ENCODE results near the gene PMIS2.
A peak's percentile ranks its signal among the peaks of the same experiment; 100 is the strongest.
"Not testable (repeated sequence)": the region's sequence is repeated elsewhere in the genome, so short reads cannot be mapped to it uniquely, and the experiment has no call there.

Gene PMIS2

DNA sequence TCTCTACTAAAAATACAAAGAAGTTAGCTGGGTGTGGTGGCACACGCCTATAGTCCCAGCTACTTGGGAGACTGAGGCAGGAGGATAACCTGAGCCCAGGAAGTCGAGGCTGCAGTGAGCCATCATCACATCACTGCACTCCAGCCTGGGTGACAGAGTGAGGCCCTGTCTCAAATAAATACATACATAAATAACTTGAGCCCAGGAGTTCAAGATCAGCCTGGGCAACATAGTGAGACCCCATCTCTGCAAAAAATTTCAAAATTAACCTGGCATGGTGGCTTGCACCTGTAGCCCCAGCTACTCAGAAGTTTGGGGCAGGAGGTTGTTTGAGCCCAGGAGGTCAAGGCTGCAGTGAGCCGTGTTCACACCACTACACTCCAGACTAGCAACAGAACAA, 9.1 kb downstream of the PMIS2 start:
- DNase-seq = not testable (repeated sequence)

DNA sequence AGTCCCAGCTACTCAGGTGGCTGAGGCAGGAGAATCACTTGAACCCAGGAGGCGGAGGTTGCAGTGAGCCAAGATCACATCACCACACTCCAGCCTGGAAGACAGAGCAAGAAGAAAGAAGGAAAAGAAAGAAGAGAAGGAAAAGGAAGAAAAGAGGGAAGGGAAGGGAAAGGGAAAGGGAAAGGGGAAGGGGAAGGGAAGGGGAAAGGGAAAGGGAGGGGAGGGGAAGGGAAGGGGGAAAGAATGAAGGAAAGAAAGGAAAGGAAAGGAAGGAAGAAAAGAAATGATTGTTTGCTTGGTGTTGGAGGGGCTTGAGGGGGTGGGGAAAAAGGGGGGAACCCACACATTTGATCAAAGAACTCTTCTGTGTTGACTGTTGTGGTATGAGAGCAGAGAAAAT, 10.0 kb downstream of the PMIS2 start:
- DNase-seq = no peak

DNA sequence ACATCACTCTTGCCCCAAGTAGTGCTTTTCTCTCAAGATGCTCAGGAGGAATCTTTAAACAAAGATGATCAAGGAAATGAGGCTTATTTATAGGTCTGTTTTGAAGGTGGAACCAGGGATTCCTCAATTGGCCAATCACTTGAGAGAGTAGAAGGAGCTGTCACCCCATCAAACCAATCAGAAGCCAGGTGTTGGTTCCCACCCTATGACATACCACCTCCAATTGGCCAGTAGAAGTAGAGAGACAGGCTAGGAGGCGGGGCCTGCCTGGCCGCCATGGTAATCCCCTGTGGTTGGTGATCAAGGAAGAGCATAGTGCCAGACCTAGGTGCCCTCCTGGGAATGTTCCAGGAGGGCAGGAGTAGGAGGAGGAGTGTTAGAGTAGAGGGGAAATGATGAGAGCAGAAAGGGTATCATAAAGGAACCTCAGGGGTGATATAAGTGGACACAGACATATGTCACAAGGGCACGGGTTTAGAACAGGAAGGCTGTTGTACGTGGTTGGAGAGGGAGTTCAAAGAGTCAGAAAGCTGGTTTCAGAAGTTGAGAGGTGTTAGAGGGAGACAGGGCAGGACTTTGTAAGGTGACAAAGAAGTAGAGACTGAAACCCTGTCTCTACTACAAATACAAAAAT, 10.5 kb downstream of the PMIS2 start:
- peak; percentile 9 for DNase-seq

DNA sequence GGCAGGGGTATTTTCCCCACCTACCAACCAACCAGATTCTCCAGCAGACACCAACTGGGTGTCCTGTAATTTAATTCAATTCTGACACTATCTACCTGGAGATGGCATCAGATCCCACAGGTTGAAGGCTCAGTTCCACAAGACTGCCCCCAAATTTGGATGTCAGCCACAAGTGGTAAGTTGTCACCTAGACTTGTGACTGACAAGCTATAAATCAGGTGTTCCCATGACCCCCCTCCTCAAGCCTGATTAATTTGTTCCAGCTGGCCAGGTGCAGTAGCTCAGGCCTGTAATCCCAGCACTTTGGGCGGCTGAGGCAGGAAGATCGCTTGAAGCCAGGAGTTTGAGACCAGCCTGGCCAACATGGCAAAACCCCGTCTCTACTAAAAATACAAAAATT, 16.0 kb downstream of the PMIS2 start:
- DNase-seq = no peak

DNA sequence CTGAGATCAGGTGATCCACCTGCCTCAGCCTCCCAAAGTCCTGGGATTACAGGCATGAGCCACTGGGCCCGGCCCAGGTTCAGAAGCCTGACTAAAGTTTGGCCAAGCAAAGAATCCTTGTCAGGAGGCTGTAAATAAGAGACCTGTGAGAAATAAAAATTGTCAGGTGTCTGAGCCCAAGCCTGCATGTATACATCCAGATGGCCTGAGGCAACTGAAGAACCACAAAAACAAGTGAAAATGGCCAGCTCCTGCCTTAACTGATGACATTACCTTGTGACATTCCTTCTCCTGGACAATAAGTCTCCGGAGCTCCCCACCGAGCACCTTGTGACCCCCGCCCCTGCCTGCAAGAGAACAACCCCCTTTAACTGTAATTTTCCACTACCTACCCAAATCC, 18.5 kb downstream of the PMIS2 start:
- DNase-seq = not testable (repeated sequence)

DNA sequence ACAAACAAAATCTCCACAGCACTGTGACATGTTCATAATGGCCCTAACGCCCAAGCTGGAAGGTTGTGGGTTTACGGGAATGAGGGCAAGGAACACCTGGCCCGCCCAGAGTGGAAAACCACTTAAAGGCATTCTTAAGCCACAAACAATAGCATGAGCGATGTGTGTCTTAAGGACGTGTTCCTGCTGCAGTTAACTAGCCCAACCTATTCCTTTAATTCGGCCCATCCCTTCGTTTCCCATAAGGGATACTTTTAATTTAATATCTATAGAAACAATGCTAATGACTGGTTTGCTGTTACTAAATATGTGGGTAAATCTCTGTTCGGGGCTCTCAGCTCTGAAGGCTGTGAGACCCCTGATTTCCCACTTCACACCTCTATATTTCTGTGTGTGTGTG, 21.2 kb downstream of the PMIS2 start:
- not testable (repeated sequence) for DNase-seq

DNA sequence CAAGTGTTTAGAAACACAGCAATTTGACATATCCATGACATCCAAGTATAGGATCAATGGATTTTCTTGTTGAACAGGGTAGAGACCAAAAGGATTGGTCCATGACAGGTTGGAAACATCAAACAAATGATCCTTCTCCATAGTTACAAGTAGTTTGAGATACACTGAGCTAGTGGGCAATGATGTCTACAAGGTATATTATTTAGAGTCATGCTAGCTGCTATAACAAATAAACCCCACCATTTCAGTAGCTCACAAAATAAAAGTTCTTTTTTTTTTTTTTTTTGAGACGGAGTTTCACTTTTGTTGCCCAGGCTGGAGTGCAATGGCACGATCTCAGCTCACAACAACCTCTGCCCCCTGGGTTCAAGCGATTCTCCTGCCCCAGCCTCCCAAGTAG, 21.7 kb downstream of the PMIS2 start:
- no peak for DNase-seq

DNA sequence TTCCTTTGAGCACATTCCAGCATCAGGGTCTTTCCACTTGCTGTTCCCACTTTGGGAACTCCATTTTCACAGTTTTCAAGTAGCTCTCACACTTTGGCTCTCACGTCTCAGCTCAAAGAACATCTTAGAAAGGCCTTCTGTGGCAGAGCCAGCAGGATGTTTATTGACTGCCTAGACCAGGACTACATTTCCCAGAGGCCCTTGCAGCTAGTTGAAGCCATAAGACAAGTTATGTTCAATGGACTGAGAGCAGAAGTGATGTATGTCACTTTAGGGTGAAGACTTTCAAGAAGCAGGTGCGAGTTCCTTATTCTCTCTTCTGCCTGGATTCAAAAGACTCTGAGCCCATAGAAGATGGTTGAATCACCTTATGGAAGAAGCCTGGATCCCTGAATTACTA, 22.3 kb downstream of the PMIS2 start:
- peak; percentile 22 for DNase-seq

DNA sequence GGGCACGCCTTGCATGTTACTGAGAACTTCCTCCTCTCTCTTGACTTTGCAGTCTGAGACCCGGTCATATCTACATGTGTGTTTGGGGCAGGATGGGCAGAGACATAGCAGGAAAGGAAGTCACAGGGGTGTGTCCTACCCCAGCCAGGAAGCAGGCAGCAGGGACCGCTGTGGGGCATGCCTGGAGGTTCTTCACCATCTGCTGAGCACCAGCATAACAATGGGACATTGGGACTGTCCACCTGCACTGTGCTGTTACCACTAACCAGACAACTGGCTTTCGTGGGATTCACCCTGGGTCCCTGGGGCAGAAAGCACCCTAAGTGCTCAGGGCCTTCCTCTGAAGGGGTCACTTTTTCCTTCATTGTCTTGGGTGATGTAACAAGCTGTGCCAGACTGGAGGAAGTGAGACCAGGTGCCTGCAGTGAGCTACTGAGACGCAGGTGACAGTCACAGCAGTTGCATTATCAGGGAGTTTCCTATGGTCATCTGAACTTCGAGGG, 23.9 kb downstream of the PMIS2 start:
- DNase-seq = peak; percentile 56

DNA sequence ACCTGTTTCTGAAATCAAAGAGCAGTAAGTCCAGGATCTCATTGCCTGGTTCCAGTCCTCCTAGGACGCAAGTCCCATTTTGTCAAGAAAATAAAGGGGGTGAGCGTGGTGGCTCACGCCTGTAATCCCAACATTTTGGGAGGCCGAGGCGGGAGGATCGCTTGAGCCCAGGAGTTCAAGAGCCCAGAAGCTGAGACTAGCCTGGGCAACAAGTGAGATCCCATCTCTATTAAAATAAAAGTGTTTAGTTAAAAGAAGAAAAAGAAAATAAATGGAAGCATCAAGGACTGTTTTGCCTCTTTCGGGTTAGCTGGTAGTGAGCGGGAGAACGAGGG, 26.2 kb downstream of the PMIS2 start:
- DNase-seq = no peak

DNA sequence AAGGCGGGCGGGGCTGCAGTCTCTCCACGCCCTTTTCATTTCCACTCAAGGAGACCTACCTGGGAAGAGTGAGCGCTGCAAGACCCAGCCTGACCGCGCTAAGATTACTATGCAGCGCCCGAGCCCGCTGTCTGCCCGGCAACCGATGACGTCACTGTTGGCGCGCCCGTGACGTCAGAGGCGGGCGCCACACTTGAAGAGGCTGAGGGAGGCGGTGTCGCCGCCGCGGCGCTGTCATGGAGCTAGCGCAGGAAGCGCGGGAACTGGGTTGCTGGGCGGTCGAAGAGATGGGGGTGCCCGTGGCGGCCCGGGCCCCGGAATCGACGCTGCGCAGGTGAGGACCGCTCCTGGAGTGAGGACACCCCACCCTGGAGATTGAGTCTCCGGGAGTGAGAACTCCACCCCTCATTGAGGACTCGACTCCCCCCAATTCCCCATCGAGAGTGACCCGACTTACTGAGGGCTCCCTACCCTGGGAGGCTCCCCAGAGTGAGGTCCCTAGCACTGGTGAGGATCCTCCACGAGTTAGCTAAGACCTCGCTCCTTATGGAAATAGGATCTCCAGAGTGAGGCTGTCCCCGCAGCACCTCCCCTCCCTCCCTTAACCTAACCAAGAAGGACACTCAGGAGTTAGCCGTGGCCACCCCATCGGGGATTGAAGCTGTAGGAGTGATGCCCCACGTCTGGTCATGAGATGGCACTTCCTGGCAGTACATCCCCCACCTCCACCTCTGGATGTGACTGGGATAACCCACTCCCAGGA, 26.8 kb downstream of the PMIS2 start, which contains the start of gene HAUS5:
Gene HAUS5, plus strand, starts transcription at position 177 of the 763 bp plus-strand sequence. Its CDS starts 60 bp downstream, at position 237.
- peak; percentile 95 for DNase-seq

DNA sequence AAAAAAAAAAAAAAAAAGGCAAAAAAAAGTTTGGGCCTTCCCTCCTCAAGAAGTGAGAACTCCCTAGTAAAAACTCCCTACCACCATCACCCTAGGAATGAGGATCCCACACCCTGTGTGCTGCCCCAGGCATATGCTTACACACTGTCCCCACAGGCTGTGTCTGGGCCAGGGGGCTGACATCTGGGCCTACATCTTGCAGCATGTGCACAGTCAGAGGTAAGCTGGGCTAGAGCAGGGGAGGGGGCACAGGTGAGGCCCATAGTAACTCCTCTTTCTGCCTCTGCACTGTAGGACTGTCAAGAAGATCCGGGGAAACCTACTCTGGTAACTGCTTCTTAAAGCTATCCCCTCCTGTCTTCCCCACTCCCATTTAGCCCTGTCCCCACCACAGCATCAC, 27.6 kb downstream of the PMIS2 start:
- DNase-seq = no peak

DNA sequence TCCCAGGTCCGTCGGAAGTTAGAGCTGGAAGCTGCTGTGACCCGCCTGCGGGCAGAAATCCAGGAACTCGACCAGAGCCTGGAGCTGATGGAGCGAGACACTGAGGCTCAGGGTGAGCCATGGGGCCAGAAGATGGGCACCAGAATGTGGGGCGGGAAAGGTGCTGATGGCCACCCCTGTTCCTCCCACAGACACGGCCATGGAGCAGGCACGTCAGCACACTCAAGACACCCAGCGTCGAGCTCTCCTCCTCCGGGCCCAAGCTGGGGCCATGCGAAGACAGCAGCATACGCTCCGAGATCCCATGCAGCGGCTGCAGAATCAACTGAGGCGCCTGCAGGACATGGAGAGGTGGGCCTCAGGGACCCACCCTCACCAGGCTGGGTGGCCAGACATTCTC, 29.1 kb downstream of the PMIS2 start:
- no peak for DNase-seq

DNA sequence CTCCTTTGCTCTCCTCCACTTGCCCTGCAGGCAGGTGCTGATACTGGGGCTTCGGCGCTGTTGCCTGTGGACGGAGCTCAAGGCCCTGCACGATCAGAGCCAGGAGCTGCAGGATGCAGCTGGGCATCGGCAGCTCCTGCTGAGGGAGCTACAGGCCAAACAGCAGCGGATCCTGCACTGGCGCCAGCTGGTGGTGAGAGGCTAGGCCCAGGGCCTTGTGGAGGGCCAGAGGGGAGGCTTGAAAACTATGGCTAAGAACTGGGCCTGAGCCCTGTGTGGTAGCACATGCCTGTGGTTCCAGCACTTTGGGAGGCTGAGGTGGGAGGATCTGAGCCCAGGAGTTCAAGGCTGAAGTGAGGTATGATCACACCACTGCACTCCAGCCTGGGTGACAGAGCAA, 32.9 kb downstream of the PMIS2 start:
- no peak for DNase-seq

DNA sequence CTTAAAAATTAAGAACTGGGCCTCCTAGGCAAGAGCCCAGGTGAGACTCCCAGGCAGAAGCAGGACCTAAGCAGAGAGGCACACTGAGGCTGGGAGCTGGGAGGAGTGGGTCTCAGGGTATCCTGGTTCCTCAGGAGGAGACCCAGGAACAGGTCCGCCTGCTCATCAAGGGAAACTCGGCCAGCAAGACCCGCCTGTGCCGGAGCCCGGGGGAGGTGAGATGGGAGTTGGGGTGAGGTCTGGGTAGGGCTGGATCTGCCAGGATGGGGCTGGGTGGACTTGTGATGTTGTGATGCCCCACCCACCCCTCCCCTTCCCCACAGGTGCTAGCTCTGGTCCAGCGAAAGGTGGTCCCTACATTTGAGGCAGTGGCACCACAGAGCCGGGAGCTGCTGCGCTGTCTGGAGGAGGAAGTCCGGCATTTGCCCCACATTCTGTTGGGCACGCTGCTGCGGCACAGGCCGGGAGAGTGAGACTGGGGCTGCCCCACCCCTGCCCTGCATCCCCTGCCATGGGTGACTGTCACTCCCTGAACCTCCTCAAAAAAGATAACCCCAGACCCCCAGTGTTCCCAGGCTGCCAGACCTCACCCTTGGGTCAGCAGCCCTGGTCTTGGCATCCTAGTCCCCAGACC, 33.4 kb downstream of the PMIS2 start:
- no peak for DNase-seq

DNA sequence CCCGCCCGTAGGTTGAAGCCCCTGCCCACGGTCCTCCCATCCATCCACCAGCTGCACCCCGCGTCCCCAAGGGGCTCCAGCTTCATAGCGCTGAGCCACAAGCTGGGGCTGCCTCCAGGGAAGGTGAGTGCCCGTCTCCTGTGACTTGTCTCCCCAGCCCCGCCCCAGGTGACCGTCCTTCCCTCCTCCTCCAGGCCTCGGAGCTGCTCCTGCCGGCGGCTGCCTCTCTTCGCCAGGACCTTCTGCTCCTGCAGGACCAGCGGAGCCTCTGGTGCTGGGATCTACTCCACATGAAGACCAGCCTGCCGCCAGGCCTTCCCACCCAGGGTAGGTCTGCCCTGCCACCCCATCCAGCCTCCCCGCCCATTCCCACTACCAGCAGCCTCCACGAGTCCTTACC, 34.0 kb downstream of the PMIS2 start:
- no peak for DNase-seq

DNA sequence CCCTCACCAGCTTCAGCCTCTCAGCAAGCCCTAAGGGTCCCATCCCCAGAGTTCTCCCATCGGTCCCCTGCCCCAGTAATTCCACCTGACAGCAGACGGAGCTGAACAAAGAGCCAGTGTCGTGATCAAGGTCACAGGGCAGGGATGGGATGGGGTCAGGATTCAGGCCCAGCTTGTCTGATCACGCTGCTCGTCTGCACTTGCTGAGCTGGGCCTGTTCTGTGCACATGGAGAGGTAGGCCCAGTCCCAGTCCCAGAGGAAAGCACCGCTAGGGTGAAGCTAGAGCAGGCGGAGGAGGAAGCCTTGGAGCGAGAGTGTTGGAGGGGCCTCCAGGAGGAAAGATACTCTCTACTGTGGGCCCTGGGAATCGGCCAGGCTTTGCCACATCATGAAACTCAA, 35.7 kb downstream of the PMIS2 start:
- DNase-seq = no peak

DNA sequence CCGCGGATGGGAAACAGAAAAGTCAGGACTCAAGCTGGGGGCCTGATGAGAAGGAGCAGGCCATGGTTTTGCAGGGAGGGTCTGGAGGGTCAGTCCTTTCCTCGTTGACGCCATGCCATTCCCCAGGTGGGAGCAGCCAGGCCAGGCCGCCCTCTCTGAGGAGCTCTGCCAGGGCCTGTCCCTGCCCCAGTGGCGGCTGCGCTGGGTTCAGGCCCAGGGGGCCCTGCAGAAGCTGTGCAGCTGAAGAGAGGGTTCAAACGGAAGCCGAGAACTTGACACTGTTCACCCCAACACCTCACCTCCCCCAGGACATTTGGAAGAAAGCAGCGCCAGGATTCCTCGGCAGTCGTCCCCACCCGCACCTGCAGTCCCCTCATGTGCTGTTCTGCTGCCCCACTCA, 36.8 kb downstream of the PMIS2 start:
- no peak for DNase-seq

DNA sequence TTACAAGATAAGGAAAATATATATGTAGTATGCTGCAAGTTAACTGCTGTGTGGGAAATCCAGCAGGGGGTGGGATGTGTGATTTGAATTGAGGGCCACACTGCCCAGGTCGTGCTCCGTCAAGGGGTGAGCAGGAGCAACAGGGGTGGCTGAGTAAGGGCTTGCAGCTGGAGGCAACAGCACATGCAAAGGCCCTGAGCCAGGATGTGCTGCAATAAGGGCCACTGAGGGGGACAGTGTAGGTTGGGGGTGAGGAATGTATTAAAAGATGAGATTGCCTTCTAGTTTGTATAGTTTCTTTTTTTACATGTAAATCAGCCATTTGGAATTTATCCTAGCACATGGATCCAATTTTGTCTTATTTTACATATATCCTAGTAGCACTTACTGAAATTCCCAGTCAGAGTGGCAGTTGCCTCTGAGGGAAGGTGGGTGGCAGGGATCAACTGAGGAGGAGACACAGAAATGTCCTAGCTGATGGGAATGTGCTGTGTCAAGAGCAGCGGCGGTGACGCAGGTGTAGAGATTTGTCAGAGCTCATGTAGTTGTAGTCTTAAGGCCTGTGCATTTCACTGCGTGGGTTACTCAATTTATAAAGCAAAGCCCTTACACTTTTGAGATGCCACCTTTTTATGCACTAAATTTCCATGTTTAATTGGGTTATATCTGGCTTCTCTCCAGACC, 37.5 kb downstream of the PMIS2 start:
- DNase-seq = no peak

DNA sequence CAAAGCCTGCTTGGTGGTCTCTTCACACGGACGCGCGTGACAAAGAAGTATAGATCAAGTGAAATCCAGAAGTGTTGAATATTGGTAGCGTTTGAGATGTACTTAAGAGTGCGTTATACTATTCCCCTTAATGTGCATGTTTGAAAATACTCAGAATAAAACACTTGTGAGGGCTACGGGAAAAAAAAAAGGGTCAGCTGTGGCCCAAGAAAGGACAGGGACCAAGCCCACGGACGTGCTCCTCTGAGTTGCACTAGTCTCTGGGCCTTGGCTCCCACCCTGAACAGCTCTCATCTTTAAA, 42.2 kb downstream of the PMIS2 start:
- DNase-seq = no peak

DNA sequence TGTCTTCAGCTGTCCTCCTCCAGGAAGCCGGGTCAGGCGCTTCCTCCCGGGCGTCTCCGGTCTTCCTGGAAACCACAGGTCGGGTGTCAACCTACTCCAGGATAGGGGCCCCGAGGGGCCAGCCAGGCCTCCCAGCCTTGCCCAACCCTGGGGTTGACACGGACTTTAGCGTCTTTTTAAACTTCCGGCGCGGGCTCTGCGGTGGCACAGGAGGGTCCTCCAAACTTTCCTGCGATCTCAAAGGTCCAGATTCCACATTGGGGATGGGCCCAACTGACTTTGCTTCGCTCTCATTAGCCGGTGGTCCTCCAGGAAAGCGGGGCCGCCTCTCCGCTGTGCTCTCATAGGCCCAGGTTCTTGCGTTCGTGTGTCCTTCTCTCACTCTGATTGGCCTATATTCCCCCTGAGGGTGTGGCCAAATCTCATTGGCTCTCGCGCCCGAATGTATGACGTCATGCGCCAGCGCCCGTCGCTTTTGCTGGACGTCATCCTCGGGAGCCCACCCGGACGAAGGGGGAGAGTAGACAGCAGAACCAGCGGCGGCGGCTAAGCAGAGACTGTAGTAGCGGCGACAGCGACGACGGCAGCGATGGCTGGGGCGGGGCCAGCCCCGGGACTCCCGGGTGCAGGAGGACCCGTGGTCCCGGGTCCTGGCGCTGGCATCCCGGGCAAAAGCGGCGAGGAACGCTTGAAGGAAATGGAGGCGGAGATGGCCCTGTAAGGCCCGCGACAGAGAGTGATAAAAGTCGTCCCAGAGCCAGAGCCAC, 42.8 kb downstream of the PMIS2 start, which contains the start of gene RBM42:
Gene RBM42, plus strand, starts transcription at position 472 of the 767 bp plus-strand sequence. Its CDS starts 118 bp downstream, at position 590.
- DNase-seq = peak; percentile 99

DNA sequence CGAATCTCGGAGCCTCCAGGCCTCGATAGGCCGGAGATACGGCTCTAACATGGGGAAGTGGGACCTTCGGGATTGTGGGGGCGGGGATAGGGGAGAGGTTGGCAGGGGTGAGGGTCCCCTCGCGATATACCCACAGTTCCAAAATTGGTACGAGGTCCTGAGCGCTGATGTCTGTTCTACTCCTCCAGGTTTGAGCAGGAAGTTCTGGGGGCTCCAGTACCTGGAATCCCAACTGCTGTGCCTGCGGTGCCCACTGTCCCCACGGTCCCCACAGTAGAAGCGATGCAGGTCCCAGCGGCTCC, 43.3 kb downstream of the PMIS2 start:
- no peak for DNase-seq

All from CD4-positive, alpha-beta T cell treated with Interleukin-17A for 1 hour (primary cell).